ENCODE measurements around the gene L3HYPDH.
"Not testable (repeated sequence)": the region's sequence is repeated elsewhere in the genome, so short reads cannot be mapped to it uniquely, and the experiment has no call there.

The L3HYPDH gene

GRCh38 chr14:59475709-59476108 lies 8.5 kb downstream of the L3HYPDH start:
- no peak for DNase-seq

DNA sequence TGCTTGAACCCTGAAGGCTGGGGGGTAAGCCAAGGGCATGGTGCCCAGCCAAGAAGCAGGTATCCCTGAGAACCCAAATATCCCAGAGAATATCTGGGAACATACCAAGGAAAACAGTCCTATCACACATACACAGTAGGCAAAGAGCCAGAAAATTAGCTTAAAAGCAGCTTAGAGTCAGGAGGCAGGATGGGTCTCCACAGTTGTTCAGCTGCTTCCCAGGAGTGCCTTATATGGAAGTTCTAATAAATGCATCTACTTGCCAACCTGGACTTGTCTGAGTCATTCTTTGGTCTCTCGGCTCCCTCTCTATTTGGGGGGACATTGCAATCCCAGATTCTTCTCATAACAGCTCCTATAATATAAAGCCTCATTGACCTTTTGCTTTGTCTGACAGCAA lies 10.0 kb downstream of the L3HYPDH start:
- DNase-seq, result no peak

DNA sequence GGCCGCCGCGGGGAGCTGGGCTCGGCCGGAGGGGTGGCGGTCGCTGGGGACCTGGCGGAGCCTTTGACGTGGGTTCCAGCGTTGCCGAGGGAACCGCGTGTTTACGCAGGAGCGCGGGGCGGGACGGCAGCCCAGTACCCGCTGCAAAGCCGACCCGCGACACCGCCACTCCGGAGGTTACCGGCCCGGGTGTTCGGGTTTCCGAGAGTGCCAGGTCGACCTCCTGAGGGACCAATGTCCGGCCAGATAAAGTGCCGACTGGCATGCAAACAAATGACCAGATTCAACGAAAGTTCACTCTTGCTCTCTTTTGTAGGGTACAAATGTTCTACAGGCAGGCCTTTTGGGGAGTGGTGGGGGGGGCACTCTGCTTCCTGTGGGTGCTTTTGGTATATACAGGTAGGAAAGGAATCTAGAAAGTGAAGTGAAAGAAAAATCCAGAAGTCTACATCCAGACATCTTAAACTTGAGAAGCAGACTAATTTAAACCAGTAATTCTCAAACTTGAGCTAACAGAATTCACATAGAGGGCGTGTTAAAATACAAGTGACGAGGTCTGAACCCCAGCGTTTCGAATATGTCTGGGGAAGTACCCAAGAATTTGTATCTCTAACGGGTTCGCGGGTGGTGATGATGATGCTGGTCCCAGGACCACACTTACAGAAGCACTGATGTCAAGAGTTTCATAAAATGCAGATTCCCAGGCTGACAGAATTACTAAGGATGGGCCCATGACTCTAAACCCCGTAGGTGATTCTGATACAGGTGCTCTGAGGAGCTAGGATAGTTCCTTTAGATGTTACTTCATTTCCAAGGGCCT lies 18.7 kb downstream of the L3HYPDH start, which contains the start of gene GPR135:
TSS of gene GPR135 (minus strand) at position 65 of the 820 bp plus-strand sequence. CDS start 154 bp downstream, outside the sequence.
- DNase-seq, result no peak

DNA sequence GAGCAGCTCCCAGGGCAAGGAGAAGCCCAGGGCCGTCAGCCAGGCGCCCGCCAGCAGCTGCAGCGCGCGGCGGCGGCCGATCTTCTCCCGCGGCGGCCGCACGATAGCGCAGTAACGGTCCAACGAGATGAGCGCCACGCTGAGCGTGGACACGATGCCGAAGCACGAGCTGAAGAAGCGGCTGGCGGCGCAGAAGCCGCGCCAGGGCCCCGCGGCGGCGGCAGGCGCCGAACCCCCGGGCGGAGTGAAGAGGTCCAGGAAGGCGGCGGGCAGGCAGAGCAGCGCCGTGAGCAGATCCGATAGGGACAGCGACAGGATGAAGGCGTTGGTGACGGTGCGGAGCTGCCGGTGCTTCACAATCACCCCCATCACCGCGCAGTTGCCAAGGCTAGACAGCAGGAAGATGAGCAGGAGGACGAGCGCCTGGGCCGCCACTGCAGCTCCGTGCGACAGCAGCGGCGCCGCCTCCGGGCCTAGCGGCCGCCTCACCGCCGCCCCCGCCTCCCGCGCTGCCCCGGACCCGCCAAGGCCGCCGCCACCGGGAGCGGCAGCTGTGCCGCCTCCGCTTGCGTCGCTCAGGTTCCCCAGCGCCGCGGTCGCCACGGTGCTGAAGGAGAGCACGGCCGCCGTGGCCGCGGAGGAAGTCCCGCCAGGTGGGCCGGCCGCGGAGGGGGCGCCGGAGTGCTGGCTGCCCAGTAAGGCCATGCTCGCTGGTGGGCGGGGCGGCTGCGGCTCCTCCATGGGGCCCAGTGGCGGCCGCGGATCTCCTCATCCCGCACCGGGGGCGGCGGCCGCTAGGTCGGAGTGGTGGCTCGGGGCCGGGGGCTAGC lies 19.5 kb downstream of the L3HYPDH start:
- peak; percentile 30 for DNase-seq

- DNase-seq, result no peak
These were observed 20.3 kb downstream of the L3HYPDH start for GRCh38 chr14:59463787-59464485.

DNA sequence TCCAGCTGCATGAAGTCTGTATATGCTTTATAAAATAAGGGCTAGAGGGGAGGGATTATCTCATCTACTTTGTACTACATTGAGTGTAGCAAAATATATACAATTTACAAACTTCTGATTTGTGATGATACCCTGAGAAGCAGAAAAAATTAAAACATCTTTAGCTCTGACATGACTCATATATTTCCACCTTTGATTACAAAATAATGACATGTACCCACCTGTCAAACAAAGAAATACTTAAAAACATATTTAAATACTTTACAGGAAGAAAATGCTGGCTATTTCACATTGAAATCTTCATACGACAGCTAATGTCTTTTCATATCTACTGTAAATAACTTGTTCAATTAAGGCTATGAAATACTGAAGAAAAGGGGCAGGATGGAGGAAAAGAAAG lies 22.3 kb downstream of the L3HYPDH start:
- no peak for DNase-seq

DNA sequence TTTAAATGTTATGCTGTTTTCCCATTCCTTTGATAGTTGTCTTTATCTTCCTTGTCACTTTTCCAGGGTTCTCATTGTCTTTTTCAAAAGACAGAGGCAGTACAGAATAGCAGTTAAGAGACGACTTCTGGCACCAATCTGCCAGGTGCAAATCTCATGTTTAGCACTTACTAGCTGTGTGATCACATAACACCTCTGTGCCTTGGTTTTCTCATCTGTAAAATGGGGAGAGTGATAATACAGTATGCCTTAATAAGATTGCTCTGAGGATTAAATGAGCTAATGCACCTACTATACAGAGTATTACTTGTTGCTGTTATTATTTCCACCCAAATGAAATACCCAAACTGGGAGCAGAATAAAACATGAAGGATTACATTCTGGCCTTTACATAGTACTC lies 23.8 kb downstream of the L3HYPDH start:
- no peak for DNase-seq

- no peak for DNase-seq
These were observed 25.7 kb downstream of the L3HYPDH start for GRCh38 chr14:59458486-59458885.

DNA sequence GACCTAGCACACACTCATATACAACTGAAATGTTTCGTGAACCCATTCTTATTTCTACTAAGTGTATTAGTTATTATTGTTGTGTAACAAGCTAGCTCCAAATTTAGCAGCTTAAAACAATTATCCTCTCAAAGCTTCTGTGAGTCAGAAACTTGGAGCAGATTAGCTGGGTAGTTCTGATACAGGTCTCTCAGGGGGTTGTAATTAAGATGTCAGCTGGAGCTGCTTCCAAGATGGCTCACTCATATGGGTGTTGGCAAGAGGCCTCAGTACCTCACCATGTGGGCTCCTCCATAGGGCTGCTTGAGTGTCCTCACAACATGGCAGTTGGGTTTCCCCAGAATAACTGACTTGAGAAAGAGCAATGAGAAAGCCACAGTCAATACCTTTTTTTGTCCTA lies 28.8 kb downstream of the L3HYPDH start:
- no peak for DNase-seq

DNA sequence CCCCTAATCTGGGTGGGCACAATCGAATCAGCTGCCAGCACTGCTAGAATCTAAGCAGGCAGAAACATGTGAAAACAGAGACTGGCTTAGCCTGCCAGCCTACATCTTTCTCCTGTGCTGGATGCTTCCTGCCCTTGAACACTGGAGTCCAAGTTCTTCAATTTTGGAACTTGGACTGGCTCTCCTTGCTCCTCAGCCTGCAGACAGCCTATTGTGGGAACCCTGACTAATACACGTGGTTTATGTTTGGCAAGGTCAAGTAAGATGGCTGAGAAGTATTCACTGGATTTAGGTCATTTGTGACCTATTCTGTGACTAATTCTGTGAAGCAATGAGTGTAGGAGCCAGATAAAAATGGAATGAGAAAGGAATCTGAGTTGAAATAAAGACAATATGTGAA lies 30.1 kb downstream of the L3HYPDH start:
- peak; percentile 83 for DNase-seq

DNA sequence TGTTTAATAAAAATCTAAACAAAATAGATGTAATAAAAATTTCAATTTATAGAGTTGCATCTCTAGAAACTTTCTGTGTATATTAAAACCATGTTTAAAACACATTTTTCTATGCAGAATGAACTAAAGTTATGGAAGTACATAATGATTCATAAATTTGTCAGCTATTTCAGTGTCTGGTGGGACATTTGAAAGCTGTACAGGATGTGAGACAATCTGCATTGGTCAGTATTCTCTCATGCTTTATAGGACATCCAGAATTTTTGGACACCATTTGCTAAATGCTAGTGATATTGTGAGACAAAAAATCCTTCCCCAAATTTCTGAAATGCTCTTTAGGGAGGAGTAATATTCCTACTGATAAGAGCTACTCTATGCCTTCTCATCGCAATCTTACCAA lies 32.4 kb downstream of the L3HYPDH start:
- DNase-seq, result no peak

GRCh38 chr14:59450716-59451115 lies 33.5 kb downstream of the L3HYPDH start:
- DNase-seq, result no peak

GRCh38 chr14:59448673-59449072 lies 35.5 kb downstream of the L3HYPDH start:
- DNase-seq, result not testable (repeated sequence)

DNA sequence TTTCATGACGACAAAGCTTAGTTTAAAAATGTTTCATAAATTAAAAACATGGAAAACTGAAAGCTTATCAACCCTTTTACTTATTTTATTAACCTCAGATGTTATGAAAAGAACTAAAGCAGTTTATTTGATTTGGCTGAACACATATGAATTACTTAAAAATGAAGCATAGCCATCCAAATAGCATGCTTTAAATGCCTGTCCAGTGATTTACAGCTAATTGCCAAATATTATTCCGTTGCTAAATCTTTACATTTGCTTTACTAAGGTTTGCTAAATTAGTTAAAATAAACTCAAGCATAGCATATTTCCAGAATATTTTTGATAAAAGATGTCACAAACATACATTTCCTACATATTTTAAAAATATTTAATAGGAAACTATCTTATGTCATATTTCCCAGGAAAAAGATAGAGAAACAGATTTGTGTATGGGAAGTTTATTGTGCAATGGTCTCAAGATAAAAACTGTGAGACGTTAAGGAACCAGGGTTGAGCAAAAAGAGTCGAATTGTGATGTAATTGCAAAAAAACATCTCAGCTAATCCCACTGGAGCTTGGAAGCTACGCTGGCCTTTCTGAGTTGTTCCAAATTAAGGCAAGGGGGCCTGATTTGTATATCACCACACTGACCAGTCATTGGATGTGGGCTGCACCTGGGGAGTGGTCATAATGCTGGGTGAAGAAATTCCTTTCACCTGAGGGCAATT lies 44.8 kb downstream of the L3HYPDH start:
- no peak for DNase-seq

DNA sequence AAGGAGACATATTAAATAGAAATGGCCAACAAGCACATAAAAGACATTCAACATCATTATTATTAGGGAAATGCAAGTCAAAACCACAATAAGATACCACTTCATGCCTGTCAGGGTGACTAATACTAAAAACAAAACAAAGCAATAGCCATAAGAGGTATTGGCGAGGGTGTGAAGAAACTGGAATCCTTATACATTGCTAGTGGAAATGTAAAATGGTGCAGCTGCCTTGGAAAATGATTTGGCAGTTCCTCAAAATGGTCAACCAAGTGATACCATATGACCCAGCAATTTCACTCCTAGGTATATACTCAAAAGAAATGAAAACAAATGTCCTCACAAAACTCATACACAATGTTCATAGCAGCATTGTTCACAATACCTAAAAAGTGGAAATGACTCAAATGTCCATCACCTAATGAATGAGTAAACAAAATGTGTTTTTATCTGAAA lies 46.0 kb downstream of the L3HYPDH start:
- no peak for DNase-seq

DNA sequence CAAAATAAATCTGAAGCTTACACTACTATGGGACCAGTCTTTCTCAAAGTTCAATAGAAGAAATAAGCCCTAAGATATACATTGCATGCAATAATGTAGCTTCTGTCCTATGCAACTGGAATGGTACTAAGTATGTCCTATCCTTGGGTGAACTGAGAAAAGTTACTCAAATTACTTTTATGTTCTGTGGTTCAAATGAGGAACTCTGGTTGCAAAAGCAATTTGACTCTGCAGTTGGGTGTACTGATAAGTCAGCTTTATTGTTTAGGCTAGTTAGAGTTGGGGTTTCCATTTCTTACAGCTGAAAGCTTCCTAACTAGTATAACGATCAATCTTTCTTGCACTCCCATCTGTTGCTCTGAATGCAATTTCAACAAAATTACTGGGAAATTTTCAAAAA lies 48.2 kb downstream of the L3HYPDH start:
- DNase-seq, result no peak

- no peak for DNase-seq
These were observed 49.1 kb downstream of the L3HYPDH start for GRCh38 chr14:59435101-59435500.

- DNase-seq, result no peak
These were observed 54.4 kb downstream of the L3HYPDH start for GRCh38 chr14:59429790-59430189.

GRCh38 chr14:59428581-59429012 lies 55.6 kb downstream of the L3HYPDH start:
- DNase-seq, result no peak

- DNase-seq, result no peak
These were observed 56.3 kb downstream of the L3HYPDH start for GRCh38 chr14:59427653-59428580.

DNA sequence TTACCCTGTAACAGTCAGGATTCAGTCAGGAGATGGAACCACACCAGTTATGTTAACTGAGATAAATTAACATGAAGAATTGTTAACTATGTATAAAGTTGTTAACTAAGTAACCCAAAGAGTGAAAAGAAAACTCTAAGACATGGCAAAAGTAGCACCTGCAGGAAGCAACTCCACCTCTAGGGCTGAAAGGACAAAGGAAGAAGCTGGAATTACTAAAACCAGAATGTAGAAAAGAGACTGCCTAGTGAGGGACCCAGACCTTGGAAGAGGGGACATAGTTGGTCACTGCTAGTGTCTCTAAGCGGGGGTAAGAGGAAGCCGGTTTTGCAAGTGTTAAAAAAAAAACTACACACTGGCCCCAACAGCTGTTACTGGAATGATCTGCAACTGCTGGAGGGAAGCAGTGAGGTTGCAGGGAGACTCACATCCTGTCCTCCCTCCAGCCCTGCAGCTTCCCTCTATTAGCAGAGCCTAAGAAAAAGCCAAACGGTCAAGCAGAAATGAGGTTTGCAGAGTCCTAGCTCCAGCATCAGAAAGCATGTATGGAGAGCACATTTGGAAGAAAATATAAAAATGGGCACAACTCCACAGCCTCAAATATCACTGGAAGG lies 58.8 kb downstream of the L3HYPDH start:
- no peak for DNase-seq

All from amniotic stem cell (primary cell).